NT2/D1 (cell line): ENCODE measurements around the gene MRM3.

ENCODE experiments used
- SUZ12 ChIP-seq: IDR thresholded peaks from 2 replicates; pipeline ENCODE4 v1.6.1; 2011; ENCODE audit not compliant: insufficient read length, insufficient read depth; ENCODE audit errors: extremely low read depth
- YY1 ChIP-seq: IDR thresholded peaks from 2 replicates; pipeline ENCODE4 v1.6.1; 2011; ENCODE audit not compliant: insufficient read length, insufficient read depth
- ZNF274 ChIP-seq: IDR thresholded peaks from 2 replicates; pipeline ENCODE4 v1.6.1; 2011; ENCODE audit warnings: mild to moderate bottlenecking, low read depth, low read length

GRCh38 chr17:794876-795275 is 12.7 kb downstream of the MRM3 start:
- TF ChIP-seq YY1 (no peak), ZNF274 (no peak), SUZ12 (no peak)
